Testis (tissue), 3 donors: ENCODE measurements around the gene GPR39. TPM values are rescaled to one million over a fixed set of nuclear protein-coding genes. Genes with fewer than 3 reads are reported as not detected.

Source experiments
- DNase-seq: peaks from one replicate; pipeline ENCODE4 v3.0.0-alpha.2; 2019
- H3K27ac ChIP-seq, 2 donors: fragments of 200-600 bp; sonication (generic); one replicate each; pipeline ENCODE4 v1.5.1; 2019
- H3K27me3 ChIP-seq: fragments of 200-600 bp; sonication (generic); one replicate; pipeline ENCODE4 v1.5.1; 2019
- H3K36me3 ChIP-seq: fragments of 200-600 bp; sonication (generic); one replicate; pipeline ENCODE4 v1.5.1; 2017; ENCODE audit warnings: low read depth; ENCODE audit errors: missing control alignments
- H3K4me1 ChIP-seq: fragments of 200-600 bp; sonication (generic); one replicate; pipeline ENCODE4 v1.5.1; 2019
- H3K4me3 ChIP-seq, 2 donors: fragments of 200-600 bp; sonication (generic); one replicate each; pipeline ENCODE4 v1.5.1; 2017 to 2019
- H3K9me3 ChIP-seq: fragments of 200-600 bp; sonication (generic); one replicate; pipeline ENCODE4 v1.5.1; 2017
- POLR2A ChIP-seq: fragments of 450-650 bp; IDR thresholded peaks from one replicate; pipeline ENCODE4 v1.6.1; 2017; ENCODE audit warnings: antibody characterized with exemption, mild to moderate bottlenecking, moderate library complexity
- WGBS, 2 donors: methylation state at CpG; one replicate each; pipeline ENCODE4 v1.1.5; 2018; 5-methylcytosine and 5-hydroxymethylcytosine counted together
- intact Hi-C: fragments of 100-400 bp; cut with DNase I; formaldehyde crosslinking; loops from one replicate; pipeline ENCODE4 v1.15.1; 2023; ENCODE audit warnings: low total_unique reads
- polyA plus RNA-seq: library from polyadenylated mRNA; stranded (reverse); fragments of 350-450 nt; fragmentation: Illumina TruSeq; extraction: RNeasy Lipid Tissue Mini Kit (QIAGEN cat#74804); gene quantifications from one replicate; pipeline ENCODE4 v1.2.3, GENCODE V29; 2014; ENCODE audit warnings: low read depth, low replicate concordance; ENCODE audit not compliant: insufficient read depth
- total RNA-seq, 2 donors: library from RNA; depleted of rRNA; stranded (reverse); fragments of >200 nt; gene quantifications; one replicate each; pipeline ENCODE4 v1.2.3, GENCODE V29; 2016
- TF ChIP-seq, protein P1 (sequence below), 3 experiments: fragments of 450-650 bp in 2 of 3; fragments of 200-600 bp in 1 of 3; sonication (generic) in 1 of 3; IDR thresholded peaks; one replicate each; pipeline ENCODE4 v1.5.1; 2016 to 2019; ENCODE audit warnings: antibody characterized with exemption in 3 of 3, mild to moderate bottlenecking in 2 of 3, moderate library complexity in 1 of 3

GPR39 gene
- total and polyA plus RNA-seq, 3 donors from 2014 or later, result 2.7 to 19.5 (median 4.0) TPM

- H3K36me3 ChIP-seq, result no peaks in the 10 kb centered on the region
- no peak overlapping the region for H3K27ac ChIP-seq
- intact Hi-C loops, result no loop called here
- no peaks in the 10 kb centered on the region for H3K27me3 ChIP-seq
- no peak for TF ChIP-seq POLR2A
- TF ChIP-seq, protein P1, sequence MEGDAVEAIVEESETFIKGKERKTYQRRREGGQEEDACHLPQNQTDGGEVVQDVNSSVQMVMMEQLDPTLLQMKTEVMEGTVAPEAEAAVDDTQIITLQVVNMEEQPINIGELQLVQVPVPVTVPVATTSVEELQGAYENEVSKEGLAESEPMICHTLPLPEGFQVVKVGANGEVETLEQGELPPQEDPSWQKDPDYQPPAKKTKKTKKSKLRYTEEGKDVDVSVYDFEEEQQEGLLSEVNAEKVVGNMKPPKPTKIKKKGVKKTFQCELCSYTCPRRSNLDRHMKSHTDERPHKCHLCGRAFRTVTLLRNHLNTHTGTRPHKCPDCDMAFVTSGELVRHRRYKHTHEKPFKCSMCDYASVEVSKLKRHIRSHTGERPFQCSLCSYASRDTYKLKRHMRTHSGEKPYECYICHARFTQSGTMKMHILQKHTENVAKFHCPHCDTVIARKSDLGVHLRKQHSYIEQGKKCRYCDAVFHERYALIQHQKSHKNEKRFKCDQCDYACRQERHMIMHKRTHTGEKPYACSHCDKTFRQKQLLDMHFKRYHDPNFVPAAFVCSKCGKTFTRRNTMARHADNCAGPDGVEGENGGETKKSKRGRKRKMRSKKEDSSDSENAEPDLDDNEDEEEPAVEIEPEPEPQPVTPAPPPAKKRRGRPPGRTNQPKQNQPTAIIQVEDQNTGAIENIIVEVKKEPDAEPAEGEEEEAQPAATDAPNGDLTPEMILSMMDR (IDR thresholded peaks at IDR 0.05), result no peak
- no peak overlapping the region for H3K4me3 ChIP-seq
- 45 to 51% methylated on average over 5 to 8 of the region's 8 CpGs for WGBS, 2 donors
- H3K9me3 ChIP-seq, result no peaks in the 10 kb centered on the region
- DNase-seq, result no peak
- no peaks in the 10 kb centered on the region for H3K4me1 ChIP-seq
Observed at GRCh38 chr2:132621131-132621875, 204.7 kb downstream of the GPR39 start.

- no peak overlapping the region for H3K27ac ChIP-seq
- no peaks in the 10 kb centered on the region for H3K27me3 ChIP-seq
- TF ChIP-seq, protein P1 (IDR thresholded peaks at IDR 0.05), result no peak
- TF ChIP-seq POLR2A, result no peak
- DNase-seq, result no peak
- intact Hi-C loops, result no loop called here
- no peaks in the 10 kb centered on the region for H3K9me3 ChIP-seq
- 70 to 74% methylated on average over 9 of the region's 9 CpGs for WGBS, 2 donors
- H3K36me3 ChIP-seq, result no peaks in the 10 kb centered on the region
- H3K4me1 ChIP-seq, result no peaks in the 10 kb centered on the region
- no peak overlapping the region for H3K4me3 ChIP-seq
Observed at GRCh38 chr2:132623096-132623839, 206.7 kb downstream of the GPR39 start.

DNA sequence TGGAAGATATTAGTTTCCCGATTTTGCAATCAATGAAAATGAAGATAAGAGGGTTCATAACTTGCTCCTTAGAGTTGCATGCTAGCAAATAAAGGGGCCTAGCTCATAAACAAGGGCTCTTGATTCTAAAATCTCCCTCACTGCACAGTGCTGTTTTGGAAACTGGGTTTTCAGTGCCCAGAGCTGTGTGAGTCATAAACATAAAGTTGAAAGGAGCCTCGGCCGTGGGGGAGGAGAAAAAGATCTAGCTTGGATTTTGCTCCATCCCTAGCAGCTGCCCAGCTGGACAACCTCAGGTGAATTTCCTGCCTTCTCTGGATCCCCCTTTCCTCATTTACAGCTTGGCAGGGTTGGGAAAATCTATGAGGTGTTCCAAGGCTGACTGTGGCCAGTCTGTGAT, 210.9 kb downstream of the GPR39 start:
- Histone ChIP-seq H3K36me3 (no peaks in the 10 kb centered on the region), H3K4me3 (no peak overlapping the region), H3K27me3 (no peaks in the 10 kb centered on the region), H3K9me3 (no peaks in the 10 kb centered on the region), H3K4me1 (no peaks in the 10 kb centered on the region), H3K27ac (no peak overlapping the region)
- no peak for DNase-seq
- no peak for TF ChIP-seq POLR2A
- TF ChIP-seq, protein P1 (IDR thresholded peaks at IDR 0.05), result no peak
- WGBS, 2 donors, result 80 to 92% methylated on average over 3 of the region's 3 CpGs
- intact Hi-C loops, result no loop called here

GRCh38 chr2:132632000-132632649, 215.5 kb downstream of the GPR39 start:
- WGBS, 2 donors, result 67 to 71% methylated on average over 5 to 6 of the region's 6 CpGs
- H3K27ac ChIP-seq, result no peak overlapping the region

More at GRCh38 chr2:132632000-132632649, 215.5 kb downstream of the GPR39 start:
- DNase-seq, result no peak
- H3K4me3 ChIP-seq, result no peak overlapping the region
- intact Hi-C loops, result no loop called here
- TF ChIP-seq POLR2A, result no peak
- TF ChIP-seq, protein P1 (IDR thresholded peaks at IDR 0.05), result no peak
- H3K27me3 ChIP-seq, result no peaks in the 10 kb centered on the region
- H3K4me1 ChIP-seq, result no peaks in the 10 kb centered on the region
- no peaks in the 10 kb centered on the region for H3K9me3 ChIP-seq
- no peaks in the 10 kb centered on the region for H3K36me3 ChIP-seq
